MM.1S (cell line): ENCODE measurements around the gene JADE2.
A peak's percentile ranks its signal among the peaks of the same experiment; 100 is the strongest.

ENCODE experiments used
- DNase-seq: peaks from one replicate; pipeline ENCODE4 v3.0.0-alpha.2; 2015
- H2AFZ ChIP-seq: fragments of 300-600 bp; sonication (generic); 2 replicates; pipeline ENCODE4 v1.6.0; 2016; ENCODE audit warnings: antibody characterized with exemption, low read length
- H3F3A ChIP-seq: fragments of 300-600 bp; sonication (generic); 2 replicates; pipeline ENCODE4 v1.6.1; 2016; ENCODE audit warnings: mild to moderate bottlenecking, antibody characterized with exemption, low read length, moderate library complexity, mixed read lengths; ENCODE audit not compliant: insufficient read depth
- H3K27ac ChIP-seq: fragments of 300-600 bp; sonication (generic); 2 replicates; pipeline ENCODE4 v1.5.1; 2016; ENCODE audit warnings: mild to moderate bottlenecking, low read length
- H3K27me3 ChIP-seq: fragments of 300-600 bp; sonication (generic); replicated peaks from 2 replicates; pipeline ENCODE4 v1.6.0; 2016; ENCODE audit warnings: low read length; ENCODE audit not compliant: insufficient read depth
- H3K36me3 ChIP-seq: fragments of 300-600 bp; sonication (generic); replicated peaks from 2 replicates; pipeline ENCODE4 v1.6.1; 2016; ENCODE audit warnings: mild to moderate bottlenecking, low read length, mixed read lengths; ENCODE audit not compliant: insufficient read depth
- H3K4me1 ChIP-seq: fragments of 300-600 bp; sonication (generic); 2 replicates; pipeline ENCODE4 v1.6.1; 2016; ENCODE audit warnings: low read length, mixed read lengths
- H3K4me2 ChIP-seq: fragments of 300-600 bp; sonication (generic); 2 replicates; pipeline ENCODE4 v1.6.0; 2016; ENCODE audit warnings: low read depth, low read length
- H3K4me3 ChIP-seq: fragments of 300-600 bp; sonication (generic); 2 replicates; pipeline ENCODE4 v1.5.1; 2016; ENCODE audit warnings: low read length, mixed read lengths
- H3K79me2 ChIP-seq: fragments of 300-600 bp; sonication (generic); 2 replicates; pipeline ENCODE4 v1.6.1; 2016; ENCODE audit warnings: mixed run types, low read length, mixed read lengths
- H3K9ac ChIP-seq: fragments of 300-600 bp; sonication (generic); 2 replicates; pipeline ENCODE4 v1.6.1; 2016; ENCODE audit warnings: low read length, mixed read lengths
- H3K9me2 ChIP-seq: fragments of 300-600 bp; sonication (generic); replicated peaks from 2 replicates; pipeline ENCODE4 v1.6.1; 2016; ENCODE audit warnings: mild to moderate bottlenecking, low read length, mixed read lengths; ENCODE audit not compliant: insufficient read depth
- H3K9me3 ChIP-seq: fragments of 300-600 bp; sonication (generic); replicated peaks from 2 replicates; pipeline ENCODE4 v1.6.1; 2016; ENCODE audit warnings: mild to moderate bottlenecking, low read length, mixed read lengths; ENCODE audit not compliant: insufficient read depth
- H4K20me1 ChIP-seq: fragments of 300-600 bp; sonication (generic); 2 replicates; pipeline ENCODE4 v1.6.1; 2016; ENCODE audit warnings: mild to moderate bottlenecking, low read length, moderate library complexity, mixed read lengths; ENCODE audit not compliant: insufficient read depth
- CTCF ChIP-seq: fragments of 300-600 bp; sonication (generic); IDR thresholded peaks from 2 replicates; pipeline ENCODE4 v1.5.1; 2016; ENCODE audit warnings: antibody characterized with exemption, low read length, mixed read lengths
- EZH2 ChIP-seq: fragments of 300-600 bp; sonication (generic); optimal IDR thresholded peaks from 2 replicates; pipeline ENCODE3; 2017; ENCODE audit warnings: low read depth, mild to moderate bottlenecking, antibody characterized with exemption, low read length, mixed read lengths
- EZH2phosphoT487 ChIP-seq: fragments of 300-600 bp; sonication (generic); IDR thresholded peaks from 2 replicates; pipeline ENCODE4 v1.6.1; 2018; ENCODE audit warnings: antibody characterized with exemption, low read length

Gene JADE2

GRCh38 chr5:134584662-134585061 lies 59.2 kb downstream of the JADE2 start:
- no peaks in the 10 kb centered on the region for H3K79me2 ChIP-seq
- H3K27ac ChIP-seq: no peak overlapping the region
- TF ChIP-seq EZH2phosphoT487: no peak
- TF ChIP-seq CTCF: no peak
- TF ChIP-seq EZH2: no peak
- no peaks in the 10 kb centered on the region for H3K9me3 ChIP-seq
- no peaks in the 10 kb centered on the region for H3K27me3 ChIP-seq
- H3F3A ChIP-seq: no peaks in the 10 kb centered on the region
- no peak overlapping the region for H2AFZ ChIP-seq
- no peak for DNase-seq
- H3K4me3 ChIP-seq: no peak overlapping the region
- H3K4me1 ChIP-seq: 0 out of 2 replicates have a peak, but pooled peaks cover 3% of the 10 kb centered on the region
- H3K4me2 ChIP-seq: no peak overlapping the region
- H4K20me1 ChIP-seq: no peaks in the 10 kb centered on the region
- no peak overlapping the region for H3K9ac ChIP-seq
- H3K36me3 ChIP-seq: no peaks in the 10 kb centered on the region
- H3K9me2 ChIP-seq: no peaks in the 10 kb centered on the region

- Histone ChIP-seq H3K27ac (no peak overlapping the region), H3K4me2 (no peak overlapping the region), H3F3A (no peaks in the 10 kb centered on the region), H3K27me3 (no peaks in the 10 kb centered on the region), H4K20me1 (no peaks in the 10 kb centered on the region), H3K4me1 (0 out of 2 replicates have a peak, but pooled peaks cover 3% of the 10 kb centered on the region), H3K9me2 (no peaks in the 10 kb centered on the region), H2AFZ (no peak overlapping the region), H3K4me3 (no peak overlapping the region), H3K36me3 (no peaks in the 10 kb centered on the region), H3K9ac (no peak overlapping the region), H3K9me3 (no peaks in the 10 kb centered on the region), H3K79me2 (no peaks in the 10 kb centered on the region)
- no peak for DNase-seq
- TF ChIP-seq CTCF (no peak), EZH2 (no peak), EZH2phosphoT487 (no peak)
Observed at GRCh38 chr5:134585966-134586365, 60.5 kb downstream of the JADE2 start.

GRCh38 chr5:134586866-134587524 lies 61.5 kb downstream of the JADE2 start:
- Histone ChIP-seq H3K9ac (no peak overlapping the region), H2AFZ (peak overlapping the region; percentile 87), H3K4me2 (peak overlapping the region; percentile 25; the same call in 1 of the 2 replicates), H3F3A (peaks cover 4% of the 10 kb centered on the region), H3K9me2 (no peaks in the 10 kb centered on the region), H3K9me3 (no peaks in the 10 kb centered on the region), H3K27ac (no peak overlapping the region), H4K20me1 (no peaks in the 10 kb centered on the region), H3K79me2 (no peaks in the 10 kb centered on the region), H3K27me3 (no peaks in the 10 kb centered on the region), H3K36me3 (no peaks in the 10 kb centered on the region), H3K4me3 (no peak overlapping the region; the same call in 1 of the 2 replicates), H3K4me1 (peaks cover 12% of the 10 kb centered on the region)
- peak; percentile 83 for DNase-seq
- no peak for TF ChIP-seq EZH2
- TF ChIP-seq CTCF: peak; percentile 64
- TF ChIP-seq EZH2phosphoT487: no peak
